ENCODE measurements around the gene CEP104.

- no peak for TF ChIP-seq CTCF (IDR thresholded peaks at IDR 0.05)
- no peak for TF ChIP-seq TAF1 (IDR thresholded peaks at IDR 0.05; ENCODE audit: borderline replicate concordance, low read depth, low read length)
- no peak for TF ChIP-seq EZH2phosphoT487 (IDR thresholded peaks at IDR 0.05; ENCODE audit: borderline replicate concordance, low read depth)
- TF ChIP-seq NFIC (IDR thresholded peaks at IDR 0.05; ENCODE audit: borderline replicate concordance): no peak
- TF ChIP-seq IRF3 (IDR thresholded peaks at IDR 0.05; ENCODE audit: low read depth, low read length): no peak
Observed at GRCh38 chr1:3847081-3847480, 9.9 kb downstream of the CEP104 start.

Data from SK-N-SH (cell line).